ENCODE measurements around the gene CCM2. TPM values are rescaled to one million over a fixed set of nuclear protein-coding genes. Genes with fewer than 3 reads are reported as not detected.

The CCM2 gene
- total RNA-seq, 1 experiment from 2014 or later, result 34.2 TPM

DNA sequence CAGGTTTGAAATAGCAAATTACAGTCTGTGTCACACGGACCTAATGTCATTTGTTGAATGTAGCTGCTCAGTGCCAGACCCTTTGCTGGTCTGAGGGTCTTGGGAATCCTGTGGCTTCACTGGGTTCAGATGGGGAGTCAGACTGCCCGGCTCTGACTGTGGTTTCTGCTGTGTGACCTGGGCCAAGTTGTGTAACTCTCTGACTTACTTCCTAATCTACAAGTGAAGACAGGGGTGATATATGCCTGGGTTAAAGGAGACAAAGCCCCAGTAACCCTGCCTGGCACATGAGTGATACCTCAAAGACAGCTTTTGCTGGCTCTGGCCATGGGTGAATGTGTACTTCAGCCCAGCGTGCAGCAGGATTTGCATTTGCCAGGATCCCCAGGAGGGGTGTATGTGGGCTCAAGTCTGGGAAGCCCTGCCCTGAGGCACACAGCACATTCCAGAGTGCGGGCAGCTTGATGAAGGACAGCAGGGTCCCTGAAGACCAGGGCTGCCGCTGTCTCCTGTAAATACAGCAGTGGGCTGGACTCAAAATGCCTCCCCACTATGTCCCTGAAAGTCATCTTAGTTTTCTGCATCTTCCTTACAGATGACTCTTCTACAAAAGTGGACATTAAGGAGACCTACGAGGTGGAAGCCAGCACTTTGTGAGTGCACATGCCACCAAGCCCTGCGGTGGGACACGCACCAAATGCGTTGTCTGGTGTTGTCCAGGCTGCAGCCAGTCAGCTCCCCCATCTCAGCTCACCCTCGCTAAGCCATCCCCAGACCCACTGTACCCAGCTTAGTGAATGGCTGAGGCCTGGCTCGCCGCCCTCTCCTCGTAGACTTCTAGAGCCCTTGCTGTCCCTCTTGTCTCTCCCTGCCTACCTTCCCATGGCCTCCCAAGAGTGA is 72.4 kb downstream of the CCM2 start:
- DNase-seq (ENCODE audit: low spot score), result no peak

DNA sequence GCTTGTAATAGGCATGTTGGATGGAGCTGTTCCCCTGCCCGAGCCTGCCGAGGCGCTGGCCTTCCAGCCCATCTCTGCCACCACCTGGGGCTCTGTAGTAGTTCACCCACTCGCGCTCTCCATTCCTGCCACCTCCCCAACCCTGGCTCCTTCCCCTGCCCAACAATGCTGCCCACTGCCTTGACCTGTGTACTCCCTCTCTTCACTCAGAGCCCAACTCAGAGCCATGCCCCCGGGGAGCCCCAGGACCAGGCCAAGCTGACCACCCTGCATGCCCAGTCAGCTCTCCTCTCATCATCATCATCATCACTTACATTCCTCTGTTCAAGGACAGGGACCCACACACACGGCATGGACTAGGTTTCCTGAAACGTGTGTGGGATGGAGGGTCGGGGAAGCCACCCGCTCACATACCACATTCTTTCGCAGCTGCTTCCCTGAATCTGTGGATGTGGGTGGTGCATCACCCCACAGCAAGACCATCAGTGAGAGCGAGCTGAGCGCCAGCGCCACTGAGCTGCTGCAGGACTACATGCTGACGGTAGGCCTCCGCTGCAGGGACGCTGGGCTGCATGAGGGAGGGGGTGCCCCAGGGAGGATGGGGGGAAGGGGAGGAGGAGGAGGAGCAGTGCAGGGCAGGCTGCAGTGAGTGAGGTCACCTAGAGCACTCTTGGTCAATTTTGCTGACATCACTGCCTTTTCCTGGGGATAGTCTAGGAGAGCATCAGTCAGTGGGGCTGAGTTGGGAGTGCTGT is 73.2 kb downstream of the CCM2 start:
- DNase-seq (ENCODE audit: low spot score), result no peak
- in situ Hi-C loops (cut with HindIII; ENCODE audit: low sequenced_read_pairs), result no loop called here

More for the DNA sequence above, 72.4 kb downstream of the CCM2 start:
- in situ Hi-C loops (cut with HindIII; ENCODE audit: low sequenced_read_pairs), result no loop called here

DNA sequence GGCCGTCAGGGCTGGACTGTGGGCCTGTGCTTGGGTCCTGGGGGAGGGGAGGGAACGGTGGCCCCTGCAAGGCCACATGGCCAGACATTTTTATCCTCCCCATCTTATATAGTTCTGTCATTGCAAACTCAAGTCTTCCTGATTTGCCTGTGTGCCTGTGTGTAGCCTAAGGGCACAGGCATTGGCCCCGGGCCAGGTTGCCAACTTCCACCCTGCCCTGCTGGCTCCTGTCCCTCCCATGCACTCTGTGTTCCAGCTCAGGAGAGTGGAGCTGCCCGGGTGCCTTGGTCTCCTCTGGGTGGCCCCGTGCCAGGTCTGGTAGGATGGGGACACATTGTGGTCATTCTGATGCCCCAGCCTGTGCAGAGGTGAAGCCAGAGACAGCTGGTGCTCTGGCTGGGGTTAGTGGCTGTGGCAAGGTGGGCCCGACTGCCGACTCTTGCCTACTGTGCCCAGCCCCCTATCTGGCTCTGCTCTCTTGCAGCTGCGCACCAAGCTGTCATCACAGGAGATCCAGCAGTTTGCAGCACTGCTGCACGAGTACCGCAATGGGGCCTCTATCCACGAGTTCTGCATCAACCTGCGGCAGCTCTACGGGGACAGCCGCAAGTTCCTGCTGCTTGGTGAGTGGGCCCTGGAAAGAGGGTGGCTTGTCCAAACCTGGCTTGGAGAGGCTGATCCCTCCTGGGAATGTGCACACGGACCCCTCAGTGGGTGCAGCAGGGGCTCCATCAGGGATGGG is 74.0 kb downstream of the CCM2 start:
- peak; percentile 60 for DNase-seq (ENCODE audit: low spot score)
- in situ Hi-C loops (cut with HindIII; ENCODE audit: low sequenced_read_pairs), result no loop called here

DNA sequence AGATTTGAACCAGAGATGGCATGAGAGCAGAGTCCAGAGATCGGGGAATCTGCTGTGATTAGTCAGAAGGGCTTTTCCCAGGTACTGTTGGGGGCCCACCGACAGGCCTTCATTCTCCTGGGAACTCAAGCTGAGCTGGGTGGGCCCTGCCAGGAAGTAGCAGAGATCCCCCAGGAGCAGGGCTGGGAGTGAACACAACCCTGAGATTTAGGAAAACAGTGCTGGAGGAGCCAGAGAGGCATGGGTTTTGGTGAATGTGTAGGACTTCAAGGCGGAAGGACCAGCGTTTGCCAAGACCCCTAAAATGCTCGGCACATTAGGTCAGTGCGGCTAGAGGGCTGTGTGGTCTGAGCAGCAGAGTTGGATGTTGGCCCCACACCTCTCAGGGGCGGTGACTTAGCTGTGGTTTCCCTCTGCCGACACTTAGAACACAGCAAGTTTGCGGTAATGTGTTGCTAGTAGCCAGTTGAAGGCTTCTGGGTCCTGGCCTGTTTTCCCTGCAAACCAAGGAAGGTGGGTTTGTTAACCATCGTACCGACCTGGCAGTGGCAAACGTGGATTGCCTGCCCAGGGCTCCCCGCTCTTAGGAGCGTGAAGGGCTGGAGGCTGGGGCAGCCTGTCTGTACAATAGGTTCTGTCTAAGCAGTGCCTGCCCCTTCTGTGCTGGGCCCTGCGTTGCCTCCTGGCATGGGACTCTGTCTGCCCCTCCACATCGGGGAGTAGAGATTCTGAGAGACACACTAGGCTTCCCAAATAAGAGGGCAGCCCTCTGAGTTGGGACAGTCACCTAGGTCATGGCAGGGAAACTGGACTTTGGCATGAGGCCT is 74.7 kb downstream of the CCM2 start:
- in situ Hi-C loops (cut with HindIII; ENCODE audit: low sequenced_read_pairs), result no loop called here
- no peak for DNase-seq (ENCODE audit: low spot score)

DNA sequence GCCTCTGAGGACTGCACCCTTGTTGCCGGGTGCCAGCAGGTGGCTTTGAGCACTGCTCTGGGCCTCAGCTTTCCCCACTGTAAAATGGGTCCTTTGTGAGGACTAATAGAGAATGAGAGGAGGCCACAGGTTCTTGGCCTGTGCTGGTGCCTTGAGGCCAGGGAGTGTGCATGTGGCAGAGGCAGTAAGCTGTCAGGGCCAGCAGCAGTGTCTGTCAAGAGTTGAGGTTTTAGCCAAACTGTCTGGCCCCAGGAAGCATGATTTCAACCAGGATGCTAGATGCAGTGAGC is 75.3 kb downstream of the CCM2 start:
- in situ Hi-C loops (cut with HindIII; ENCODE audit: low sequenced_read_pairs), result no loop called here
- no peak for DNase-seq (ENCODE audit: low spot score)

DNA sequence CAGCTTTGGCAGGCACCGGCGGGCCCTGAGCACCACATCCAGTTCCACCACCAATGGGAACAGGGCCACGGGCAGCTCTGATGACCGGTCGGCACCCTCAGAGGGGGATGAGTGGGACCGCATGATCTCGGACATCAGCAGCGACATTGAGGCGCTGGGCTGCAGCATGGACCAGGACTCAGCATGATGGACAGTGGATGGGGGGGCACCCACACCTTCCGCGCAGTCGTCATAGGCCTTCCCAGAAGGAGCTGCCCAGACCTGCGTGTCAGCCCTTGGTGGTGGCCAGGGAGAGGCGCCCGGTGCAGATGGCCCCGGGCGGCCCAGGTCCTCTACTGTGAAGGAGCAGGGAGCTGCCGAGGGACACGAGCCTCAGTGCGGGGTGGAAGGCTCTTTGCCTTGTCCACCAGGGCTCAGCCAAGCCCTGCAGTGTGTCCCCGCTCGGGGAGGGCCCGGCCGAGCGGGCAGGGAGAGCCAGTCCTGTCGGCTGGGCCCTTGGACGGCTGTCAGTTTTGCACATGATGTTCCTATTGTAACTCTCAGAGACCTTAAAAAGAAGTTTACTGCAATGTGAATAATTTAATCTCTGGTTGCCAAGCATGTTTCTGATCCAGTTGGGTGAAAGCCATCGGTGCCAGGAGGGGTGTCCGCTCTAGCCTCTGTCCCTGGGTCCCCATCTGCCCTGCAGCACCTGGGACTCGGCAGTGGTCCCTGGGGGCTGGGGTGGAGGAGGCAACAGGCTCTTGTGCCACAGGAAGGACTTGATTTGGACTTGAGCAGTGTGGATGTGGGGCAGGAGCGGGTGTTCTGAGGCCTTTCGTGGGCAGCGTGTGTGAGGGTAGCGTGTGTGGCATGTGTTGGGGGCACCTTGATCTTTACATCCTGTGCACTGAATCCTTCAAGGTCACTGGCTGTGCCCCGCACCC is 76.1 kb downstream of the CCM2 start:
- in situ Hi-C loops (cut with HindIII; ENCODE audit: low sequenced_read_pairs), result no loop called here
- DNase-seq (ENCODE audit: low spot score), result no peak

DNA sequence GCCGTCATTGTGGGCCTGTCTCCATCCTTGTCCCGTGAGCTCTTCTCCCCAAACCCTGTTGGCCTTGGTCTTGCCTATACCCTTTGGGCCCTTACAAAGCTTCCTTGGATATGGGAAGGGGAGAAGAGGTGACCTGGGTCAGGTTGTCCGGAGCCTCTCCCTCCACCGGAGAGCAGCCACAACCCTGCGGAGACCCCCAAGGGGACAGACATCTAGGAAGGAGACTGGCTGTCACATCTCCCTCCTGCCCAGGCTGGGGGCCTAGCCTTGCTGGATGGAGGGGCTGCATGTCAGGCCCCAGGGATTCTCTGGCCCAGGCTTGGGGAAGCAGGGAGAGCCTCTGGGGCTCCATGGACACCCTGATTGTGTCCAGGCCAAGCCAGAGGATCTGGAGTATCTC is 76.9 kb downstream of the CCM2 start:
- in situ Hi-C loops (cut with HindIII; ENCODE audit: low sequenced_read_pairs), result no loop called here

DNA sequence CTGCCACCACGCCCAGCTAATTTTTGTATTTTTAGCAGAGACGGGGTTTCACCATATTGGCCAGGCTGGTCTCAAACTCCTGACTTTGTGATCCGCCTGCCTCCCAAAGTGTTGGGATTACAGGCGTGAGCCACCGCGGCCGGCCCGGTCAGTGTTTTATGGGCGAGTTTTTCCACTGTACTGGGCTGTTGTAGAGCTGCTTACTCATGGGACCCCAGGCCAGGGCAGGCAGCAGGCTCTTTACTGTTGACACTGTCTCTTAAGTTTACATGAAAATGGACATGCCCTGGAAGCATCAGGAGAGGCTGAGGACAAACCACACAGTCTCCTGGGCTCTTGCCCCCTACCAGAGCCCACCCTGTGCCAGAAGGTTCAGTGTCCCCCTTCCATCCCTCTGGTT is 77.6 kb downstream of the CCM2 start:
- in situ Hi-C loops (cut with HindIII; ENCODE audit: low sequenced_read_pairs), result no loop called here

More for the DNA sequence above, 76.9 kb downstream of the CCM2 start:
- no peak for DNase-seq (ENCODE audit: low spot score)

DNA sequence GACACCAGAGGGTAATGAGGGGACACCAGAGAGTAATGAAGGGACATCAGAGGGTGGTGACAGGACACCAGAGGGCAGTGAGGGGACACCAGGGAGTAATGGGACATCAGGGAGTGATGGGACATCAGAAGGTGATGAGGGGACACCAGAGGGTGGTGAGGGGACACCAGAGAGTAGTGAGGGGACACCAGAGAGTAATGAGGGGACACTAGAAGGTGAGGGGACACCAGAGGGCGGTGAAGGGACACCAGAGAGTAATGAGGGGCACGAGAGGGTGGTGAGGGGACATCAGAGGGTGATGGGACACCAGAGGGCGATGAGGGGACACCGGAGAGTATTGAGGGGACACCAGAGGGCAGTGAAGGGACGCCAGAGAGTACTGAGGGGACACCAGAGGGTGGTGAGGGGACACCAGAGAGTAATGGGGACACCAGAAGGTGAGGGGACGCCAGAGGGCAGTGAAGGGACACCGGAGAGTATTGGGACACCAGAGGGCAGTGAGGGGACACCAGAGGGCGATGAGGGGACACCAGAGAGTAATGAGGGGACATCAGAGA is 78.2 kb downstream of the CCM2 start:
- DNase-seq (ENCODE audit: low spot score), result no peak

More for the DNA sequence above, 77.6 kb downstream of the CCM2 start:
- no peak for DNase-seq (ENCODE audit: low spot score)

DNA sequence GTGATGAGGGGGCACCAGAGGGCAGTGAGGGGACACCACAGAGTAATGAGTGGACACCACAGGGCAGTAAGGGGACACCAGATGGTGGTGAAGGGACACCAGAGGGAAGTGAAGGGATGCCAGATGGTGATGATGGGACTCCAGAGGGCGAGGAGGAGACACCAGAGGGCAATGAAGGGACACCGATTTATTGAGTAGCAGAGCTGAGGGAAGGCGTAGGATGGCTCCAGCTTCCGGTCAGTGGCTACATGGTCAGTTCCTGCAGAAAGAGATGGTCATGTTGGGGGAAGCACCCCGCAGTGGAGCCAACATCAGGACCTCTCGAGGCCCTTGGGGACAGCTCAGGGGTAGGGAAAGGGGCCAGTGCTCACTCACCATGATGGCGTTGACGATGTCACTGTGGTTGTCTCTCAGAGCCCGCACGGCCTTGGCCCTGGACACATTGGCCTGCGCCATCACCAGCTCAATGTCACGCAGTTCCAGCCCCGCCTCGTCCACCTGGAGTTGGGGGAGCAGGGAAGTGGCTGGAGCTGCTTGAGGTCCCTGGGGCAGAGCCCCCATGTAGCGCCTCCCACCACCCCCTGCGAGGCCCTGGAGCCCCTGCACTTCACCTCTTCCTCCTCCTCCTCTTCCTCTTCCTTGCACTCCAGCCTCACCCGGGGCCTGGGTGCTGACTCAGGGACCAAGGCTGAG is 80.4 kb downstream of the CCM2 start:
- in situ Hi-C loops (cut with HindIII; ENCODE audit: low sequenced_read_pairs), result no loop called here
- peak; percentile 63 for DNase-seq (ENCODE audit: low spot score)

More for the DNA sequence above, 78.2 kb downstream of the CCM2 start:
- in situ Hi-C loops (cut with HindIII; ENCODE audit: low sequenced_read_pairs), result no loop called here

DNA sequence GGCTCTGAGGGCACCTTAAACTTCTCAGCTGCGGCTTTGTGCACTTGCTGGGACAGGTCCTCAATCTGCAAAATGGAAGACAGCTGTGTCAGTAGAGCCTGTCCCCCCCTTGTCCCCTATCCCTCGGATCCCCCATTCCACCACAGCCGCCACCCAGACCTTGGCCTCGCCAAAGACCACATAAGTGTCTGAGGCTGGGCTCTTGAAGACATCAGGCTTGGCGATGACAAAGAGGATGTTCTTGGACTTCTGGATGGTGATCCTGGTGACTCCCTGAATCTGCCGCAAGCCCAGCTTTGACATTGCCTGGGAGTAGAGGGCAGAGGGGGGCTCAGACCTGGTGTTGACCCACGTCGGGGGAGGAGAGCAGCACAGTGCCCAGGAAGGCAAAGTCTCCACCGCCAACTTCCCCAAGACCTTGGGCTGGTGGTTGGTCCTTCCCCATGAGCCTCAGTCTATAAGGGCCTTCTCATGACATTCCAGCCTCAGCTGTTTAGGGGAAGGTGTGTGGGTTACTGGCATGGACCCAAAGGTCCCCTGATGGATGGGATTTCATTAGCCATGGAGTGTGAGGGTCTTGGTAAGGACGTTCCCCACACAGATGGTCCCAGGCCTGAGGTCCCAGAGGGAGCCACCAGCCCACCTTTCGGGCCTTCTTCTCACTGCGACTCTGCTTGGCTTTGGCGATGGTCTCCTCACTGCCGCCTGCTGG is 81.1 kb downstream of the CCM2 start:
- in situ Hi-C loops (cut with HindIII; ENCODE audit: low sequenced_read_pairs), result no loop called here
- no peak for DNase-seq (ENCODE audit: low spot score)

DNA sequence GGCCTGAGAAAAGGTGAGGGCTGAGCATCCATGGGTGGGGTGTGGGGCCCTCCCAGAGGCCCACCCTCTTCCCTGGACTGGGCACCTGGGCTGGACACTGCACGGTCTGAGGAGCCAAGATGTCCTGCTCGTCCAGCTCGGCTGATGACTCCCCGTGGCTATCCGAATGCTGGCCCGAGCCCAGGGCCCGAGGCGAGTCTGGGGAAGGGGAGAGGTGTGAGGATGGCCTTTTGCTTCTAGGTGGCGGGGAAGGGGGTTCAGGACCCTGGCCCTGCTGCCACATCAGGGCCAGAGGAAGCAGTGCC is 81.6 kb downstream of the CCM2 start:
- in situ Hi-C loops (cut with HindIII; ENCODE audit: low sequenced_read_pairs), result no loop called here
- DNase-seq (ENCODE audit: low spot score), result no peak

DNA sequence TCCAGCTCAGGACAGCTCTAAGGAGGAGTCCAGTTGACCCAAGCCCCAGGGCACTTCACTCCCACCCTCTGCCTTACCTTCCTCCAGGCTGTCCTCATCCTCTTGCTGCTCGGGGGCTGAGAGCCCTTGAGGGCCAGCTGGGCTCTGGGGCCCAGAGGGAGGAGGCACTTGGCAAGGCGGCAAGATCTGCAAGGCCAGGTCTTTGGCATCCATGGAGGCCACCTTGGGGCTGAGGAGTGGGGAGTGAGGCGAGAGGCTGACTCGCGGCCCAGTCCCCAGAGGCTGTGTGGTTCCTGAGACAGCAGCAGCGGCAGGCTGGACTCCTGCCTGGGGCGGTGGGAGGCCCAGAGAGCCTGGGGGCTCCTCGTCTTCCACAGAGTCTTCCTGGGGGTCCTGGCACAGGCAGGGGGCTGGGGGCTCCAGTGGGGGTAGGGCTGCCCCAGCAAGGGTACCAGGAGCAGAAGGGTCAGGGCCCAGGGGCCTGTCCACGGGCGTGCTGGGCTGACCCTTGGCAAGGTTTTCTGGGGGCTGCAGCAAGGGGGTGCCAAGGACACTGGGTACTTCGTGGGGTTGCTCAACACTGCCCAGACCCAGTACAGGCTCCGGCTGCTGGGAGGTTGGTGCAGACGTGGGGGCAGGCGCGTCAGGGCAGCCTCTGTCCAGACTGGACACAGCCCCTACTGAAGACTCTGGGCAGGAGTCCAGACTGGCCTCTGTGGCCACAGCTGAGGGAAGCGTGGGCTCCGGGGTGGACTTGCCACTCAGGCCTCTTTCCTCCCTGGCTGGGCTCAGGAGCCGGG is 82.2 kb downstream of the CCM2 start:
- in situ Hi-C loops (cut with HindIII; ENCODE audit: low sequenced_read_pairs), result no loop called here

DNA sequence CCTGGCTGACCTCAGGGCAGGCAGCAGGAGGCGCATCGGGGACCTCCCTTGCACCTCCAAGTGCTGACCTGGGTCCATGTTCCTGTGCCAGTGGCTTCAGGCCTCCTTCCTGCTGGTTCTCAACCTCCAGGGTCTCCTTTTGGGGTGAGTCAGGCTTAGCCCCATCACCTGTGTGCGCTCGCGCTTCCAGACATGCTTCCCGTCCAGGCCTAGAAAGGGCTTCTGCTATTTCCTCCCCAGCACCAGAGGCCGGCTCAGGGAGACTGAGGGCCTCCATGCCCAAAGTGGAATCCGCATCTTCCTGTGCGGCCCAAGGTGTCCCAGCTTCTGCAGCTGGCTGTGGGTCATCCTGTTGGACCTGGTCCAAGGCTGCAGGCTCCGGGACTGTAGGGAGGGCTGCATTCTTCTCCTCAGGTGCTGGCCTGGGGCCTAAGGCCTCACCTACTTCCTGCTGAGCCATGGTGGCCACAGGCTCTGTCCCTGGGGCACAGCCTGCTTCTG is 82.9 kb downstream of the CCM2 start:
- no peak for DNase-seq (ENCODE audit: low spot score)
- in situ Hi-C loops (cut with HindIII; ENCODE audit: low sequenced_read_pairs), result no loop called here

More for the DNA sequence above, 82.2 kb downstream of the CCM2 start:
- no peak for DNase-seq (ENCODE audit: low spot score)

DNA sequence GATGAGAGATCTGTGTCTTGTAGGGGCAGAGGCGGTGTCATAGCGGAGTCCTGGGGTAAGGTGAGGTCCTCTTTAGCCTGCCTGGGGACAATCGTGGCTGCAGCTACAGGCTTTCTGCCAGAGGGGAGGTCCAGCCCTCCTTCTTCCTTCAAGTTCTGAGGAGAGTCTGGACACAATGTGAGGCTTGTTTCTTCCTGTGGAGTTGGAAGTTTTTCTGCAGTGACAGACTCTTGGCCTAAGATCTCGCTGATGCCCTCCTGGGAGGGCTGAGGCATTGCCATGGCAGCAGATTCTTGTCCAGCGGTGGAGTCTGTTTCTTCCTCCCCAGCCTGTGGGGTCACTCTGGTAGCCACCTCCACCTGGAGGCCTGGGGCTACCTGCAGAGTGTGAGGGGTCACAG is 84.3 kb downstream of the CCM2 start:
- no peak for DNase-seq (ENCODE audit: low spot score)
- in situ Hi-C loops (cut with HindIII; ENCODE audit: low sequenced_read_pairs), result no loop called here

Data from G401 (cell line).